ENCODE results near the gene CCER1.
"Not testable (repeated sequence)": the region's sequence is repeated elsewhere in the genome, so short reads cannot be mapped to it uniquely, and the experiment has no call there.

The CCER1 gene

GRCh38 chr12:90954921-90955320 is at the start of gene CCER1:
TSS of gene CCER1 (minus strand) at chr12:90955176. CDS start at chr12:90954742, 434 bp downstream.
- DNase-seq (ENCODE audit: low read depth) = no peak

GRCh38 chr12:91003737-91004136 is 48.8 kb upstream of the CCER1 start:
- DNase-seq (ENCODE audit: low read depth) = no peak

GRCh38 chr12:91001306-91001705 is 46.3 kb upstream of the CCER1 start:
- DNase-seq (ENCODE audit: low read depth) = no peak

- no peak for DNase-seq (ENCODE audit: low read depth)
Measured at GRCh38 chr12:90999966-91000365, 45.0 kb upstream of the CCER1 start.

- DNase-seq (ENCODE audit: low read depth) = no peak
Measured at GRCh38 chr12:90999527-90999926, 44.6 kb upstream of the CCER1 start.

GRCh38 chr12:90995010-90995409 is 40.0 kb upstream of the CCER1 start:
- DNase-seq (ENCODE audit: low read depth) = no peak

- no peak for DNase-seq (ENCODE audit: low read depth)
Measured at GRCh38 chr12:90991952-90992465, 37.0 kb upstream of the CCER1 start.

GRCh38 chr12:90990611-90991010 is 35.6 kb upstream of the CCER1 start:
- no peak for DNase-seq (ENCODE audit: low read depth)

GRCh38 chr12:90989686-90990111 is 34.7 kb upstream of the CCER1 start:
- no peak for DNase-seq (ENCODE audit: low read depth)

- DNase-seq (ENCODE audit: low read depth) = no peak
Measured at GRCh38 chr12:90987520-90987919, 32.5 kb upstream of the CCER1 start.

GRCh38 chr12:90987101-90987500 is 32.1 kb upstream of the CCER1 start:
- DNase-seq (ENCODE audit: low read depth) = no peak

- DNase-seq (ENCODE audit: low read depth) = not testable (repeated sequence)
Measured at GRCh38 chr12:90985331-90985730, 30.4 kb upstream of the CCER1 start.

- no peak for DNase-seq (ENCODE audit: low read depth)
Measured at GRCh38 chr12:90984114-90984513, 29.1 kb upstream of the CCER1 start.

GRCh38 chr12:90982170-90982569 is 27.2 kb upstream of the CCER1 start:
- DNase-seq (ENCODE audit: low read depth) = no peak

- no peak for DNase-seq (ENCODE audit: low read depth)
Measured at GRCh38 chr12:90979951-90980350, 25.0 kb upstream of the CCER1 start.

- no peak for DNase-seq (ENCODE audit: low read depth)
Measured at GRCh38 chr12:90979019-90979418, 24.0 kb upstream of the CCER1 start.

GRCh38 chr12:90978117-90978770 is 23.3 kb upstream of the CCER1 start:
- DNase-seq (ENCODE audit: low read depth) = no peak

GRCh38 chr12:90977224-90977623 is 22.2 kb upstream of the CCER1 start:
- no peak for DNase-seq (ENCODE audit: low read depth)

GRCh38 chr12:90974286-90974685 is 19.3 kb upstream of the CCER1 start:
- DNase-seq (ENCODE audit: low read depth) = no peak

GRCh38 chr12:90972226-90972625 is 17.2 kb upstream of the CCER1 start:
- no peak for DNase-seq (ENCODE audit: low read depth)

- no peak for DNase-seq (ENCODE audit: low read depth)
Measured at GRCh38 chr12:90970911-90971310, 15.9 kb upstream of the CCER1 start.

- DNase-seq (ENCODE audit: low read depth) = no peak
Measured at GRCh38 chr12:90970471-90970870, 15.5 kb upstream of the CCER1 start.

- DNase-seq (ENCODE audit: low read depth) = no peak
Measured at GRCh38 chr12:90969851-90970250, 14.9 kb upstream of the CCER1 start.

- no peak for DNase-seq (ENCODE audit: low read depth)
Measured at GRCh38 chr12:90969346-90969745, 14.4 kb upstream of the CCER1 start.

Measured in activated T-helper 1 cell treated with Interleukin-2 at 50 U/mL for 16 hours (primary cell).